NCI-H526 treated with DMSO at 0.1 percent for 48 hours (cell line): ENCODE data around the gene OPCML.

Experiments used
- DNase-seq: peaks from one replicate; lab custom pipeline; 2025; lab: John Stamatoyannopoulos, UW

The OPCML gene

DNA sequence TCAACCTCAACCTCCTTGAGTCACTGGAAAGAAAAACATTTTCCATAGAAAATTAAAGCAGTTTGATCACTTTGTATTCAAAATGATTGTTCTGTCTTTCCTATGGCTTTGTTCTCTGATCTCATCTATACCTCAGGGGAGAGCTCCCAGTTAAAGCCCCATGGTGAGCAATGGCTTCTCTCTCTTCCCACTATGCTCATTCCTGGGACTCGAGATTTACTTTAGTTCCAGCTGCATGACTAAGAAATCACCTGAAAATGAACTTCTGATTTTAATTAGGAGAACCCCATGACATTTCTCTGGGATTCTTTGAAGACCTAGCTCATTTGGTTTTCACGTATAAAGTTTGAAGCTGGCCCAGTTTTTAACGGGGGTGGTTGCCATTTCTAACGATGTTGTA is 921.5 kb downstream of the OPCML start:
- DNase-seq: no peak

DNA sequence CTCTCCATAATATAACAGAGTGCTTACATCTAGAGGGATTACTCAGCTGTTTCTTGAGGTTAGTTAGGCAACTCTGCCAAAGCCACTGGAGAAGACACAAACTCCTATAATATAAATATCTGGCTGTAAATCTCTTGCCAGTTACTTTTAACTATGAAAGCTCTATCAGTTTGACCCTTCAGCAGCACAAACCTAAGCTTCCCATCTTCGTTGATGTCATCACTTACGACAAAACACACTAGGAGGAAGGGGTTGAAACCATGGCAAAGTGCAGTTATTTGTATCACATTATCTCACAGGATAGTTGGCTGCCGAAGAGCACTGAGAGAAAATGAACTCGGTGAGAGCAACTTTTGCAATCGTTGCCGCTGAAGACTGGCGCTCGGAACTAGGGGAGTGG is 922.1 kb downstream of the OPCML start:
- no peak for DNase-seq

DNA sequence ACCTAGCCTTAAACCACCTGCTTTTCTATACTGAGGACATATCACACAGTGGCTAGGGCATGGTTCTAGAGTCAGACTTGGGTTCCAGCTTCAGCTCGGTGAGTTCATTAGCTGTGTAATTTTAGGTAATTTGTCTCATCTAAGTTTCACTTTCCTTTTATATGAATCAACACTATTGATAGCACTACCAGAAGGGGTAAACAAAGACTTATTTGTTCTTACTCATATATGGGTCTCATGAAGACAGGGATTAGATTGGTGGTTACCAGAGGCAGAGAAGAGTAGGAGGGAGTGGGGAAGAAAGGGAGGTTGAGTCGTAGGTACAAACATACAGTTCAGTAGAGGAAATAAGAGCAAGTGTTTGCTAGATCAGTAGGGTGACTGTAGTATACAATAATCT is 924.7 kb downstream of the OPCML start:
- no peak for DNase-seq

DNA sequence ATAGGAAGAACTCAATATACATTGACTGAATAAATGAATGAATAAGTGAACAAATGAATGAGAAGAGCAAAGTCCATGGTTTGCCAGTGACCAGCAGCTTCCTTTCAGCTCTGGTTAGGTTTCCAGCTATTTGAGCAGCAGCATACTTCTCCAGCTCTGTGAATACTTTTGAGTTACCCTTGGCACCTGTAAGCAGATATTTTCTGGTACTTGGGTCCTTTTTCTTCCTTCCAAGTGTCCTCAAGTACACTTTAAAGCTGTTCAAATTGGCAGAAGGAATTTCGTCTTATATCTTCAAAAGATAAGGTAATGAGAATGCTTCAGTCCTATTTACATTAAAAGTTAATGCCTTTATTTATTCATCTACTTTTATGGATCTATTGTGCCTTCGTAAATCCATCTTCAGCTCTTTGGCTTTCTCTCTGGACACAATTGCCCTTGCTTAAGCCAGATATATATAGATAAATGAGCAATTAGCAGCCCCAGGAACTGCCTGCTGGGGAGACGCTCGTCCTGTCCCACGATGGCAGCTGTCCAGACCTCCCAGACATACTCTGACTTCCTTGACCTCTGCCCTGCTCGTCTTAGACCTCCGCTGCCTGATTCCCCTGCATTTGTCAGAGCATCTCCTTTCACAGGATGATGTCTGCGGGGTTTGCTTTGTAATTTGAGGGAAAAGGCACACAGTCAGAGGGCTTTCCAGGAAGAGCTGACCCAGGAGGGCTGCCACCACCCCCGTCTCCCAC is 926.3 kb downstream of the OPCML start:
- no peak for DNase-seq

DNA sequence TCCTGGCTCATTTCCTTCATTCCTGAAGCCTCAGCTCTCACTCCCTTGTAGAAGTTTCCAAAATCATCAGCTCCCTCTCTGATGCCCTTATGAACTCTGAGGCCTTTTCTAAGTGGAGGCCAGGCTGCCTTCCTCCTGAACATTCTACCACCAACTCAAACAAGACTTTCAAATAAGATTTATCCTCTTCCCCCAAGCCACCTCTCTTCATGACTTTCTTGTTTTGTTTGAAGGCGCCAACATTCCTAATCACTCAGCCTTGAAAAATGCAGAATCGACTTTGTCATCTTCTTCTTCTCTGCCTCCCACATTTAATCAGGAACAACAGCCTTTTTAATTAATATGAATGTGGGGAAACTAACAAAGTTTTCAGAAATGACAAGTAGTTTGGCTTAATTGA is 927.9 kb downstream of the OPCML start:
- no peak for DNase-seq

DNA sequence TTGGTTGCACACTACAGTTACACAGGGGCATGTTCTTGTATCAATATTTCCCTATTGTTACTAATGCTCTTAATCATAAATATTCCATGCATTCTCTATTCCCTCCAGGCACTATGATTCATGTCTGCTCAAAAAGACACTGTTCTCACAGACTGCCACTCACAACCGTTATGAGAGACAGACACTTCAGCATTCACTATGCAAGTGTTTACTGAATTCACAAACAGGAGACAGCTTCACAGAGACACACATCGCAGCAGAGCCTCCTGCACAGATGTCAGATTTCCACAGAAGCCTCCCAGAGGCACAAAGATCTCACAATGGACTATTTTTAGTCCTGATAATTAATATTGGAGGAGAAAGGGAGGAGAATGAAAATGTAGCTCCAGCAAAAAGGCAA is 930.4 kb downstream of the OPCML start:
- DNase-seq: no peak

DNA sequence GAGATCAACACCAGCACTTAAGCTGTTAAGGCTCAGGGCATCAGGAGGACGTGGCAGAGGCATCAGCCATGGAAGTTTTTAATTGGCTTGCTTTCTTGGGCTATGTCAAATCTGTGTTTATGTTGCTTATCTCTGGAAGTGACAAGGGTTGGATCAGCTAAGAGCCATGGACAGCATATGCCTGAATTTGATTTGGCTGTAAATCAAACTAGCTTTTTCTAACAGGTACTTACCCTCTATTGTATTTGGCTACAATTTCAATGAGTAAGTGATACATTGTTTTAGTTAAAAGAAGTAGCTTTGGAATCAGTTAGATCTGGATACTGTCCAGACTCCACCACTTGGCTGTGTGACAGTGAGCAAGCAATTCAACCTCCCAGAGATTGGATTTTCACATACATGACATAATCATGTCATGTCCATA is 936.6 kb downstream of the OPCML start:
- DNase-seq: no peak

DNA sequence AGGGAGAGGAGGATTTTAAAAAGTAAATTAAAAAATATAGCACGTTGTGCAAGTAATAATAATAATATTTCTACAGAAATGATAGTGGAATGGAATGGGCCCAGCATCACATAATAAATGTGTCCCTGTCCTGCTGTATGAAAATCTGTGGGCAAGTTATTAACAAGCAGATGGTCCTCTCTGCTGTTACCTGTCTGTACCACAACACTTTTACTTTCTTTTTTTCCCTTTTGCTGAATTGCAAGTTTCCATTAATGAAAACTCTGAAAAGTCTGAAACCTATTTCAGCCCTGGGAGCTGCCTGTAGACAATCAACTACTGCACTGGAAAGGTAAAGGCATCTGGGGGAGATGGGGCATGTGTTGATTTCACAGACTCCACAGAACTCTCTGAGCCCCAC is 937.1 kb downstream of the OPCML start:
- no peak for DNase-seq

DNA sequence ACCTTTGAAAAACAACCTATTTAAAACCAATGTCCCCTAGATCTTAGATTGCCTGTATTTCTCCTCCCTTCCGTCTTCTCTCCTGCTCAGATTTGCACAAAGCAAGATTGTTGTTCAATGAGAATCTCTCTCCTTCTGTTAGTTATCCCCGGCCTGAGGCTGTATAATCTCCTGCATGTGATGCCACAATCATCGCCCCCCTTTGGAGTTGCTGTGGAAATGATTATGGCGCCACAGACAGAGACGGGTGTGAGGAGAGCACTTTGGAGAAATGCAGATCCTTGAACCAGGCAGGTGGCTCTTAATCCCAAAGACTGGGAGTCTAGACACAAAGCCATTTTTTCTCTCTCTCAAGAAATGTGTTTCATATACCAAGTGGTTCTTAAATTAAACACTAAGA is 941.3 kb downstream of the OPCML start:
- no peak for DNase-seq

DNA sequence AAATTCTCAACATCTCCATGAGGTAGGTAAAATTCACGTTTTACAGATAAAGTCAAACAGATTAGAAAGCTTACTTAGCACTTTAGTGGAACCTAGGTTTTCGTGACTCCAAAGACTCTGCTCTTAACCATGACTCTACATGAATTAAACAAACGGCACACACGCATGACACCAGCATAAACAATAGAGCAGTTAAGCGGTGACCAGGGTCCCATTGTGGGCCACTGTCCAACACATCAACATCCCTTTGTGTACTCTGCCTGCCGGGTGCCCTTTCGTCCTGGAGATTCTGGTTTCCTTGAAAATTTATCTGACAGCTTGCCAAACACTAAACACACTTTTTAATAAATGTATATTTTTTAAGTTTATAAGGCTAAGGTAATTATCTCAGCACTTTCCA is 941.7 kb downstream of the OPCML start:
- no peak for DNase-seq

DNA sequence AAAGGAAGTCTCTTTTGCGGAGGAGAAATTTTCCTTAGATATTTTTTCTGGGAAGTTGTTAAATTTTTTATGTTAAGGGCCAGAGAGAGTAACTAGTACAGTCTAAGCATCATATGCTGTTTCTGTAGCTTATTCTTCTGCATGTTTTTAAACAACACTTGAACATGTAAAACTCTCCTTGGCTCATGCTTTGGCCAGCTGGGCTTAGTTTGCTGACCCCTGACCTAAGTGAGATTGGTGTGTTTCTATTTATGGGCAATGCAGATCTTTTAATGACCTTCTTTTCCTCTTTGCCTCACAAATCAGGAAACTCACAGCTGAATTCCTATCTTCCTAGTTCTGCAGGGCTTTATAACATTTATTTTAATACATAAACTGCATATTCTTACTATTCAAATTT is 942.5 kb downstream of the OPCML start:
- DNase-seq: no peak

DNA sequence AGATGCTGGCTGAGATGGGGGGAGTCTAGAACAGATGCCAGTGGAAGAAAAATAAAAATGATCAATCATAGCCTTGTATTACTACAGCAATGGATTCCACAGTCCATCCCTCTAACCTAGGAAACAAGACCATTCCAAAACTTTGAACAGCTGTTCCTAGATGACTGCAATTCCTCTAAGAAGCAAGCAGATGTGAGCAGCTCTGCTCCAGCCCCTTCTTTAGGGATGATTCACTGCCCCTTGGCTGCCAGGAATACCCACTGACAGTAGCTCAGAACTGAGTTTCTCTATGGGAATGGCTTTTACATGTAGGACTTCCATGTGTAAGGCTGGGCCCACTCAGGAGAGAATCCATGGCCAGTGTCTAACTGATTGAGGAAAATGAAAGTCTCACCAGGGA is 943.9 kb downstream of the OPCML start:
- no peak for DNase-seq

DNA sequence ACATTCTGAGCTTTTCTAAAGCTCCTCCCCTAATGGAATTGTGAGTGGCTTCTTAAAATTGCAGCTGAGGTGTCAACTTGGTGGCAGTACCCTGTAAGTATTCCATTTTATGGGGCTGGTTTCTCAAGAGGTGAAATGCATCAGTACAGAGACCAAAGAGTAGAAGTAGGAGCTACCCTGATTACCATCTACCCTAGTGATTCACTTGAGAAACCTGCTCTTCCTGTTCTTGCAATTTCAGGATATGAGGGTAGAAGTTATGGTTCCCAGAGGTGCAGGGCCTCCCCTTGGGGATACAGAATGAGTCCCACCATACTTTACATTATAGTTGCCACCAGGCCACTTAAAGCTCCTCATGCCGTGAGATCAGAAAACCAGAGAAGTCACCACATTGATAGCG is 944.6 kb downstream of the OPCML start:
- DNase-seq: no peak

DNA sequence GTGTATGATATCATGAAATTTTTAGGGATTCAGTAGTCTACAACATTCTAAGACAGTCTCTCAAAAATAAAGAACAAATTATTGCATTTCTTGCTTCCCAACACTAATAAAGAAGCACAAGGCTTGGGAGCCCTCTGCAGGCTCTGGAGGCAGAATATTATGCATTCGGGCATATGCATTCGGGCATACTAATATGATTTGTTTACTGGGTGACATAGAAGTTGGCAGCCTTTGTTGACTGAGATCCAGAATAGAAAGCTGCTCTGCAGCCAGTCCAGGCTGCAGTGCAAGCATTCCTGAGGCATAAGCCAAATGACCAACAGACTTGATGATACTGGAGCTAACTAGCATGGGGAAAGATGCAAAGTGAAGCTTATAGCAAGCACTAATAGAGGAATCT is 945.5 kb downstream of the OPCML start:
- DNase-seq: no peak

DNA sequence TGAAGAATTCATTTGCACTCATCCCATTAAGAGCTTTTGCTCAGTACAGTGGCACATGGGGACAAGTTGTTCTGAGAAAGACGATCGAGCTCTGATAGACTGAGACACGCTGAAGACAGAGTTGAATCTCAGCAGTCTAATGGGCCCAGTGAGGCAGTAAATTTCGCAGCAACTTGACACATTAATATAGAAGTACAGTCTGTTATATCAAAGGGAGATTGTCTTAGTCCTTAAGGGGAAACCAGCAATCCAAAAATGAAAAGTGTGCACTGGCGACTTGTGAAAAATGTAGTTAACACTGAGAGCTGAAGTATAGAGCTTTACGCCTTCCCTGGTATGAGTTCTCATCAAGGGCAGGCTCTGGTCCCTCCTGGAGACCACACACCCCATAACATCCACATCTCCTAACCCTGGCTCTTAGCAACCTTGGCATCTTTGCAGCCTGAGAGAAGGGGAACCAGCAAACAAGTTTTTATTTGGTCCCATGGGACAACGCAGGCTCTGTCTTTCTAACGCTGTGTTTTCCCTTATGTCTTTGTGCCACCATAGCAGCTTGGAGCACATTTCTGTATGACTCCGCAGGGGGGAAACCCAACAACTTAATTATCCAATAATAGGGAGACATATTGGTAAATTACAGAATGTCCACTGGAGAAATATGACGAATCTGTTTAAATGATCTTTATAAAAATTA is 952.5 kb downstream of the OPCML start:
- DNase-seq: no peak

DNA sequence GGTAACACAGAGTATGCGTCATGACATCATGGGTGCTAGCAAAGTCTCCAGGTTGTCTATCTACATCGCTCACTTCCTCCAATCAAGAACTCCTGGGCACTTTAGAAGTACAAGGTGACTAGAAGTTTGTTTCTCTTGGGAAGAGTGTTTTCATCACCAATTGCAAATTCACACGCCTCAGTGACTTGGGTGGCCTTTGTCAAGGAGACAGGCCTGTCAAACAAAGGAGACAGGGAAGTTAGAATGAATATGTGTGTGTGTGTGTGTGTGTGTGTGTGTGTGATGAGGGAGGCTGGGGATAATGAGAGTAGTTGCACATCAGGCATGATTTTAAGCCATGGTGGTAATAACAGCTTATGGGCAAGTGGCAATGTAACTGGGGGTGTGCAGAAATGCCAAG is 953.2 kb downstream of the OPCML start:
- no peak for DNase-seq

DNA sequence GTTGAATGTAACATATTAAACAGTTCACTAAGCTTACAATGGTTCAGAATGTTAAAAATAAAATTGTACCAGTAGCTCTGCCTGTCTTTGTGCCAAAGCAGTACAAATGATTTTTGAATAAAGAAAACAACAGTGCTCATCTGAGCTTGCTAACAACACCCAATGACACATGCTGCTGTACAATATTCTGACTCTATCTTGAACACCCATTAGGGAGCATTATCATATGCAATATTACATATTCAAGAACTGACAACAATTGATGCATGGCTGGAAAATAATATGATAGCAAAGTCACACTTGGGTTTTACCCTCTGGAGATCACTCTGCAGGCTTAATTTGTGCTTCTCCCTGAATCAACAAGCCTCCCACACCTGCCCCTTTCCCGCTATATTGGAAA is 953.7 kb downstream of the OPCML start:
- DNase-seq: no peak

DNA sequence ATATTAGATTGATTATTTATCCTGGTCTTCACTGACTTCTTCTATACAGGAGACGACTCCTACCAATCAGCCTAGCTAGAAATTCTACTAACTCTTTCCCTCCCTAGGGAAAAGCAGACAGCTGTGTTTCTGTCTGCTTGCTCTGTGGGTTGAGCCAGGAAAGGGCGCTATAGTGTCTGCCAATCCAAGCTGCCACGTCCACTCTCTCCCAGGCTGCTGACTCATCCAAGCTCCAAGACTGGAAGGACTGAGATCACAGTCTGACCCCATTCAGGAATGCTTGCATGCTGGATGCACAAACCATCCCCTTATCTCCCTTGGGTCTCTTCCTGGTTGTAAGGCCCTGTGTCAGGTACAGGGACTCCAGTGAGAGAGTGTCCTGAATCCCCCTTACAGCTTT is 955.6 kb downstream of the OPCML start:
- DNase-seq: no peak

DNA sequence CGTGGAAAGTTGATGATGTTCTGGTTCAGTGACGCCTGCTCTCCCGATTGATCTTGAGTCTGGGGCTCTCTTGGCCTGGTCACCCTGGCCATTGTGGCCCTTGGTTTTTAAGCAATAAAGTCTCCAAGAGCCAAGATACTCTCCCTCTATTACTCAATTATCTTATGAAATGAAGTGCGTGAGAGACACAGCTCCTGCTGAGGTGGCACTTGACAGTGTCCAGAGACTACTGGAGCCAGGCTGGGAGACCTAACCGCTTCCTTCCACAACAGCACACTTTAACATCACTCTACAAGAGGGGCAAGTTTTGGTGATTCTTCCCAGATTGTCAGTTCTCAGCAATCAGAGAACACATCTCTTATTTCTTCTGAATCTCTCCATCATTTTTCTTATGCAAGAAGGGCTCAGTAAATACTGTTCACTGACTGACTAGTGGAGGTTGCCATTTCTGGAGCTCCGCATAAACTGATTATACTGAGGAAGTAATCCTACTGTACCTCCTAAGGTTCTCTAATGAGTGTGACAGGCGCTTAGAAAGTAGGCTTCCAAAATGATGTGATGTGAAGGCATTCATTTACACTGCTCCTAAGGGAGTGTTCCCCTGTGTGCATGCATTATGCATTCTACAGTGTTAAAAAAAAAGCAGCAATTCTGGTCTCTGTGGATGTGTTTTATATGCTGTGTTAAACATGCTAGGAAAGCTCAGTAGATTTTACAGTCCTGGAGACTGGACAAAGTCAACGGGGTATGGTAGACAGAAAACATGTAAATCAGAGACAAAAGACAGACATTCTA is 968.0 kb downstream of the OPCML start:
- DNase-seq: no peak

DNA sequence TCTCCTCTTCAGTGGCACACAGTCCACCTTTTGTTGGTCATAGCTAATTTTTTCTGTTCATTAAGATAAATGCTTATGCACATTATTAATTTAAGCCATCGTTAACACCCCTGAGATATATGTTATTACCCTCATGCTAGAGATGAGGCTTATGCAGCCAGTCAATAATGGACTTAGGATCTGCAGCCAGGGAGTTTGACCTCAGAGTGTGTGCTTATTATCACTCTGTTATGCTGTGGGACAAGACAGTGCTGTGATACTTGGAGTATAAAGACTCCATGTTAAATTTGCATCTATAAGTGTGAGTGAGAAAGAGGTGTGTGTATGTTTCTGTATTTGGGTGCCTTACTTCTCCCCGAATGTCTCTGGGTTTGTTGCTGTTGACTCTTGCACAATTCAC is 969.3 kb downstream of the OPCML start:
- no peak for DNase-seq

DNA sequence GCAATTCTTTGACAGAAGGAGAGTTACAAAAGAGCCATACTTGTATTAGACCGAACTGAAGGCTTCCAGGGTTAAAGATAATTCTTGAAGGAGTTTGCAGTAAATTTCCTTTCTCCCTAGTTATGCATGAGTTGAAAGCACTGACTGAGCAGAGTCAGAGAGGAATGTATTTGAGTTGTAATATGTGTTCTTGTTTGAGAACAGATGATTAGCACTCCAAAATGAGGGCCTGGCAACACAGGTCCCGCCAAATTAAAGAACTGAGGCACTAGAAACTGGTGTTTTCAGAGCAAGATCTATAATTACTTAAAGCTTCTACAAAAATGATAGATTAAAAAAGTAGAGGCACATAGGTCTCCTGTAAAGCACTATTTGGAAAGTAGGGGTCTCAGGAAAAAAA is 970.4 kb downstream of the OPCML start:
- DNase-seq: no peak

DNA sequence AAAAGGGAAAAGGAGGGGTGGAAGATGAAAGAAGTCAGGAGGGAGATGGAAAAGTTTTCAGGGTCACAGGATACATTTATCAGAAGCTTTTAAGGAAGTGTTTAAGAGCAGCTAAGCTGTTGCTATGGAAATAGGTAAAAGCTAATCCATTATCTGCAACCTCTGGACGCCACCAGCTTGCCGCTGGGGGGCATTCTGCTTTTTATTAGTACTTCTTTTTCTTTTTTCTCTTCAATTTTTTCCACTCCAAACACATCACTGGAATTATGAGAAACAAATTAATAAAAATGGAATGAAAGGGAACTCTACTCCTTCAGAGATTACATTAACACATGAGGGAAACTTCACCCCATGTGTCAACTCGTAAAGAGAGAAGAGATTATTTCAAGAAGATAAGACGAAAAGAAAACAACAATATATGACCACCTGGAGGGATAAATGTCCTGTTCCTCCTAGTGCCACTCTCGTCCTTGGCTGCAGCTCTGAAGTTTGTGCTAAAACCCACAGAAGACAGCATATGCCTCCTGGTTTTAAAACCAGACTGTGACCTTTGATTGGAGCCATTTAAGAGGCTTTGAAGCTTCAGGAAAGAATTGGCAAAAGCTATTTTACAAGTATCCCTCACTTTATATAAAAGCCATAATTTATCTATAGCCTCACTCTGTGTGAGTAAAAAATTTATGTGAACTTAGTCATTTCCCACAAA is 972.8 kb downstream of the OPCML start:
- no peak for DNase-seq

DNA sequence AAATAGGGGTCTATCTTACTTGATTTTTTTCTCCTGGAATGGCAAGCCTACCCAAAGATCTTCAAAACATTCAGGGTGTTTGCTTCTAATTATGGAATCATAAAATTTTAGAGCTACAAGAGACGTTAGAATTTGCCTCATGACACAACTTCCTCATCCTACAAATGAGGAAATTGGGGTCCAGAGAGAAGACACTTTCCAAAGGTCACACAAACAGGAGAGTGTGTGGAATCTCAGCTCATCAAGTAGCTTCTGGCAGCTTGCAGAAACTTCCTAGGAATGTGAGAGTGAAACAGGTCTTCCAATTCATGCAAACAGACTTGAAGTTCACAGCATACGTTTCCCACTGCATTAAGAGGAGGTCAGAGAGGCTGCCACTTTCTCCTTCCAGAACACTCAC is 976.0 kb downstream of the OPCML start:
- no peak for DNase-seq
